HepG2 (cell line): ENCODE measurements around the gene ZFYVE28. TPM values are rescaled to one million over a fixed set of nuclear protein-coding genes. Genes with fewer than 3 reads are reported as not detected.
A peak's percentile ranks its signal among the peaks of the same experiment; 100 is the strongest.

Experiments
- ATAC-seq: fragments of 200-7000 bp; cut with Tn5 transposase; 3 replicates; pipeline ENCODE4 v1.9.1; 2020; ENCODE audit warnings: mild to moderate bottlenecking, moderate library complexity
- BruUV-seq: library from RNA; stranded (reverse); fragments of 400-500 nt; replicated peaks from 2 replicates; lab custom pipeline; 2021; lab: Mats Ljungman, UMichigan
- CTCF ChIA-PET: fragments of 300-600 bp; formaldehyde crosslinking; extraction: SDS; loops from one replicate; lab custom pipeline; 2021; ENCODE audit warnings: low total read pairs, inconsistent platforms, low intra/inter-chr PET ratio; lab: Yijun Ruan, JAX
- POLR2A ChIA-PET: fragments of 350-600 bp; sonication (Branson Sonifier 250); formaldehyde crosslinking; loops from one replicate; lab custom pipeline; 2020; ENCODE audit warnings: antibody characterized with exemption, inconsistent platforms; lab: Yijun Ruan, JAX
- DNase-seq: peaks from one replicate; pipeline ENCODE4 v3.0.0-alpha.2; 2015; ENCODE audit warnings: low spot score
- FAIRE-seq: peaks from 3 replicates; lab custom pipeline; 2011; peaks lifted over from hg19 to GRCh38; lab: Jason Lieb, UNC
- H2AFZ ChIP-seq: one replicate; pipeline ENCODE4 v1.6.1; 2011; ENCODE audit warnings: low read length, inconsistent platforms
- H3K27ac ChIP-seq: fragments of 300-600 bp; 3 replicates; pipeline ENCODE4 v1.8.0; 2011; ENCODE audit warnings: mixed run types, mild to moderate bottlenecking, mixed read lengths, low read length, inconsistent platforms; ENCODE audit not compliant: insufficient read depth; ENCODE audit errors: extremely low read length
- H3K27me3 ChIP-seq, 2 experiments: fragments of 200-600 bp in 1 of 2; 2 replicates in 1 of 2; 3 replicates in 1 of 2; pipeline versions ENCODE4 v1.6.0 to v1.8.0; 2011; ENCODE audit warnings: low read length in 2 of 2, mild to moderate bottlenecking in 2 of 2, moderate library complexity in 2 of 2, inconsistent platforms in 1 of 2; ENCODE audit not compliant: insufficient read depth in 2 of 2, control insufficient read depth in 1 of 2
- H3K36me3 ChIP-seq, 2 experiments: fragments of 200-600 bp in 1 of 2; replicated peaks in 1 of 2; 2 replicates in 1 of 2; 3 replicates in 1 of 2; pipeline versions ENCODE4 v1.5.1 to v1.8.0; 2011; ENCODE audit warnings: low read length in 2 of 2, inconsistent platforms in 1 of 2; ENCODE audit not compliant: insufficient read depth in 2 of 2, control insufficient read depth in 1 of 2
- H3K4me1 ChIP-seq: 2 replicates; pipeline ENCODE4 v1.5.1; 2012; ENCODE audit warnings: low read length, inconsistent platforms; ENCODE audit not compliant: insufficient read depth
- H3K4me2 ChIP-seq: 2 replicates; pipeline ENCODE4 v1.6.0; 2011; ENCODE audit warnings: low read depth, low read length, inconsistent platforms
- H3K4me3 ChIP-seq, 3 experiments: fragments of 200-600 bp in 1 of 3; sonication (generic), shearing (Covaris generic) in 1 of 3; replicated peaks in 1 of 3; 2 replicates each; pipeline ENCODE4 v1.5.1; 2011 to 2016; ENCODE audit warnings: low read length in 3 of 3, inconsistent platforms in 2 of 3, low read depth in 2 of 3, mild to moderate bottlenecking in 2 of 3, control low read depth in 1 of 3, mixed read lengths in 1 of 3; ENCODE audit not compliant: insufficient read depth in 1 of 3
- H3K79me2 ChIP-seq: one replicate; pipeline ENCODE4 v1.6.1; 2011; ENCODE audit warnings: low read length, inconsistent platforms; ENCODE audit not compliant: insufficient read depth
- H3K9ac ChIP-seq: 2 replicates; pipeline ENCODE4 v1.6.0; 2011; ENCODE audit warnings: mild to moderate bottlenecking, low read depth, low read length, inconsistent platforms; ENCODE audit not compliant: insufficient read depth
- H3K9me3 ChIP-seq: 2 replicates; pipeline ENCODE4 v1.5.1; 2012; ENCODE audit warnings: mild to moderate bottlenecking, low read length
- H4K20me1 ChIP-seq: 2 replicates; pipeline ENCODE4 v1.6.0; 2011; ENCODE audit warnings: inconsistent platforms, mild to moderate bottlenecking, low read length, moderate library complexity; ENCODE audit not compliant: insufficient read depth
- ETV5 ChIP-seq: IDR thresholded peaks from 2 replicates; pipeline ENCODE4 v1.6.1; 2018; ENCODE audit warnings: missing biosample characterization, missing genetic modification reagents, inconsistent platforms, borderline replicate concordance
- MIER2 ChIP-seq: IDR thresholded peaks from 2 replicates; pipeline ENCODE4 v1.6.1; 2016; ENCODE audit warnings: missing biosample characterization, missing genetic modification reagents
- MLXIP ChIP-seq: sonication (generic); formaldehyde crosslinking; IDR thresholded peaks from 2 replicates; pipeline ENCODE4 v1.9.0; 2021; ENCODE audit warnings: missing genetic modification reagents, borderline replicate concordance
- MTERF4 ChIP-seq: sonication (generic); formaldehyde crosslinking; IDR thresholded peaks from 2 replicates; pipeline ENCODE4 v1.8.0; 2023; ENCODE audit warnings: mild to moderate bottlenecking, missing genetic modification reagents
- PRDM10 ChIP-seq: sonication (generic); formaldehyde crosslinking; IDR thresholded peaks from 2 replicates; pipeline ENCODE4 v1.4.0; 2020; ENCODE audit warnings: low read depth, missing genetic modification reagents
- RBM22 ChIP-seq: fragments of 200-400 bp; formaldehyde crosslinking; optimal IDR thresholded peaks from 2 replicates; pipeline ENCODE3; 2017; ENCODE audit warnings: mild to moderate bottlenecking, low read length, moderate library complexity
- WIZ ChIP-seq: sonication (generic); formaldehyde crosslinking; IDR thresholded peaks from 2 replicates; pipeline ENCODE4 v1.5.1; 2020; ENCODE audit warnings: mild to moderate bottlenecking, missing genetic modification reagents
- WGBS: methylation state at CpG from one replicate; pipeline ENCODE4 v1.1.6; 2017; ENCODE audit warnings: low lambda C conversion rate; 5-methylcytosine and 5-hydroxymethylcytosine counted together
- in situ Hi-C: cut with HindIII; loops from 2 replicates; pipeline ENCODE4 v1.10.0; 2017; ENCODE audit warnings: low pct_unique_long_range_greater_than_20kb; ENCODE audit not compliant: extremely low pct_ligation_motif_present
- intact Hi-C: fragments of 100-400 bp; cut with micrococcal nuclease; formaldehyde crosslinking; loops from one replicate; pipeline ENCODE4 v1.10.0; 2022; ENCODE audit not compliant: unreplicated experiment
- polyA plus RNA-seq, 8 experiments: library from polyadenylated mRNA; depleted of rRNA in 3 of 8; stranded (reverse) in 7 of 8; unstranded in 1 of 8; fragments of >200 nt; fragmentation: Illumina TruSeq in 4 of 8; extraction: Trizol in 4 of 8; gene quantifications; 2 replicates each; pipeline versions ENCODE4 v1.2.1 to v1.2.3, GENCODE V29; 2011 to 2016; ENCODE audit warnings: low read depth in 4 of 8, missing spikeins in 1 of 8, mixed read lengths in 1 of 8; ENCODE audit not compliant: insufficient read depth in 1 of 8
- total RNA-seq, 5 experiments: library from RNA; depleted of rRNA; stranded (reverse); fragments of >200 nt; fragmentation: Illumina TruSeq; extraction: Trizol; gene quantifications; 2 replicates each; pipeline ENCODE4 v1.2.3, GENCODE V29; 2016; ENCODE audit warnings: low read depth in 1 of 5

Gene ZFYVE28
- total and polyA plus RNA-seq, 2 of the 13 experiments (the other 11 are each of a cell fraction or from before 2014, with no cell fraction given) = 0.12 to 0.22 TPM

- H3K36me3 ChIP-seq = no peaks in the 10 kb centered on the region
- ChIA-PET POLR2A (no interaction called here), CTCF (interaction anchor here (1.2 kb wide), 1 partner anchor 29 kb away, joined by 7 read pairs; no protein-coding TSS in a partner anchor)
- no peaks in the 10 kb centered on the region for H3K79me2 ChIP-seq
- H3K27ac ChIP-seq = no peak overlapping the region
- H3K4me1 ChIP-seq = peaks cover 39% of the 10 kb centered on the region
- peaks cover 12 to 54% of the 10 kb centered on the region in 2 experiments for H3K27me3 ChIP-seq
- no peak for FAIRE-seq
- no peak overlapping the region for H2AFZ ChIP-seq
- H3K9me3 ChIP-seq = no peaks in the 10 kb centered on the region
- intact Hi-C loops (no loop called here), in situ Hi-C loops (no loop called here)
- 12% methylated on average over 4 of the region's 5 CpGs for WGBS
- H3K9ac ChIP-seq = no peak overlapping the region
- H3K4me2 ChIP-seq = peak overlapping the region; percentile 75; the same call in 1 of the 2 replicates
- H3K4me3 ChIP-seq = peak overlapping the region in 1 of 3 experiments; percentile 64; a peak in 2 of 6 replicates
- no TSS peak for BruUV-seq
- no peak for TF ChIP-seq PRDM10 (CRISPR knock-in tag)
- 0 out of 2 replicates have a peak, but pooled peaks have one; percentile 17 for TF ChIP-seq ETV5
- no peak for TF ChIP-seq MIER2
- TF ChIP-seq WIZ (CRISPR knock-in tag) = no peak
- TF ChIP-seq MLXIP (CRISPR knock-in tag) = no peak
- no peak for TF ChIP-seq RBM22
- no peak for TF ChIP-seq MTERF4 (CRISPR knock-in tag)
- TF ChIP-seq, all 625 proteins: peak for 1
- no peaks in the 10 kb centered on the region for H4K20me1 ChIP-seq
- ATAC-seq = no peak
- DNase-seq = no peak
Measured at GRCh38 chr4:2412534-2412884, 5.9 kb downstream of the ZFYVE28 start.
